Natural killer cell treated with Interleukin-12 subunit alpha and Interleukin-12 subunit beta and Interleukin-15 and Interleukin-18, amount 100 ng/mL, for 72 hours (primary cell): ENCODE results near the gene TMED6. TPM values are rescaled to one million over a fixed set of nuclear protein-coding genes. Genes with fewer than 3 reads are reported as not detected.

Experiments
- ATAC-seq, 2 donors: fragments of 150-1000 bp; cut with Tn5 transposase in 1 of 2; sonication (Bioruptor Pico), chemical (Tn5 transposase) in 1 of 2; 2 replicates each; pipeline ENCODE4 v1.10.0; 2021
- DNase-seq: peaks from one replicate; pipeline ENCODE4 v3.0.0; 2022; ENCODE audit warnings: low spot score
- H3K27ac Mint-ChIP-seq, 2 donors: 1 replicate in 1 of 2; 2 replicates in 1 of 2; pipeline ENCODE4 v1.8.0; 2022; ENCODE audit warnings: mixed read lengths in 2 of 2, mild to moderate bottlenecking in 1 of 2, moderate library complexity in 1 of 2
- H3K27me3 Mint-ChIP-seq, 2 donors: 1 replicate in 1 of 2; 2 replicates in 1 of 2; pipeline ENCODE4 v1.8.0; 2022; ENCODE audit warnings: mixed read lengths in 2 of 2
- H3K36me3 Mint-ChIP-seq: one replicate; pipeline ENCODE4 v1.8.0; 2022; ENCODE audit warnings: mixed read lengths
- H3K4me1 Mint-ChIP-seq, 2 donors: 1 replicate in 1 of 2; 2 replicates in 1 of 2; pipeline ENCODE4 v1.8.0; 2022; ENCODE audit warnings: low read depth in 2 of 2, mixed read lengths in 2 of 2, mild to moderate bottlenecking in 1 of 2
- H3K4me3 Mint-ChIP-seq: one replicate; pipeline ENCODE4 v1.8.0; 2022; ENCODE audit warnings: mixed read lengths
- H3K9me3 Mint-ChIP-seq: 2 replicates; pipeline ENCODE4 v1.8.0; 2022; ENCODE audit warnings: mixed read lengths
- total RNA-seq, 2 donors: library from RNA; stranded (reverse); gene quantifications; one replicate each; pipeline ENCODE4 v1.2.3, GENCODE V29; 2022

Gene TMED6
- total RNA-seq: 1 to 10 TPM; 1.5 to 5.0 TPM

DNA sequence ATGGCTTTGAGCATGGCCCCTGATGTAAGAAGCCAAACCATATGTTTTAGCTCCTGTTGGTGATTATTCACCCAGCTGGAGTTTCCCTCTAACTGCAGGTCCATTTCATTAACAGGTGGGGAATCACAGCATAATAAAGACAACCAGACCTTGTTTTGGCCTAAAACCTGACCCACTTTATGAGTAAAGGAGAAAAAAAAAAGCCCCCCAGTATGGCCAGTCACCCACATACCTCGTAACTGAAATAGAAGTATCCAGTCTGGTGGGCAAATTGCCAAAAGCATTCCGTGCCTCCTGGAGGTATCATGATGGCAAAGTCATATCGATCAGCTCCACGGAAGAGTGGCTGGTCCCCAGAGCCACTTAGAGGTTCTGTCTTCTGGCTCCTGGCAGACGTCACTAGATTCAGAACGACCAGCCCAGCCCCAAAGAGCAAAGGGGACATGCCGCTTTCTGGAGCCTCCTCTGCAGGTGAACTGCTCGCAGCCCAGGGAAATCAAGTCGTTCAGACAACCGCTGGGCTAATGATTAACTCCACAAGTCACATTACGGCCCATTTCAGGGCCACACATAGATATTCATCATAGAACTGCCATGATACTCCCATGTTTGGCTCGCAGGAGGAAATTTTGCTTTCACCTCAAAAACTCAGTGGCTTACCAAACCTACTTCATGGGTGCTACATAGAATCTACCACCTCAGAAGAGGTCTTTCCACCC lies at the start of gene TMED6:
TMED6 (minus strand) TSS at position 478 of the 719 bp plus-strand sequence; CDS start at position 445, 33 bp downstream.
- H3K4me3 Mint-ChIP-seq: no peak within 1 kb of the TSS
- peaks cover 6% of the 10 kb centered on the region for H3K36me3 Mint-ChIP-seq
- H3K4me1 Mint-ChIP-seq: peaks cover 4 to 6% of the 10 kb centered on the region in 2 donors
- DNase-seq (no peak), ATAC-seq (no peak)
- H3K27me3 Mint-ChIP-seq: no peaks in the 10 kb centered on the region
- H3K27ac Mint-ChIP-seq: peak within 1 kb of the TSS in 1 of 2 donors; percentile 33
- H3K9me3 Mint-ChIP-seq: no peaks in the 10 kb centered on the region

DNA sequence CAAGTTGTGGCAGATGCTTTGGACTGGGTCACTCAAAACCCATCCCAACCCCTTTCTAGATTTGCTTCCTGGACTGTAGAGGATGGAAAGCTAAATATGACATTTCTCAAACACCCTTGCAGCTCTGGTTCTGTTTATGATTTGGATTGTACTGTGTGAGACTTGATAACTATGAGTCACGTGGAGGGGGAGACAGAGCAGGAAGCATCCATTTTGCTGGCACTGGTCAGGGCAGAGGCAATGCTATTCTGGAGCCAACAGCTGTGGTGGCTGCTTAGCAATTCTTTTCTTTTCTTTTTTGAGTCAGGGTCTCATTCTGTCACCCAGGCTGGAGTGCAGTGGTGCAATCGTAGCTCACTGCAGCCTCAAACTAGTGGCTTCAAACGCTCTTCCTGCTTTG lies 47.8 kb upstream of the TMED6 start:
- no peak for DNase-seq
- Mint-ChIP-seq H3K36me3 (no peaks in the 10 kb centered on the region), H3K4me1 (peaks cover 17 to 26% of the 10 kb centered on the region in 2 donors), H3K9me3 (no peaks in the 10 kb centered on the region), H3K27ac (peak overlapping the region in 1 of 2 donors; percentile 82), H3K27me3 (no peaks in the 10 kb centered on the region), H3K4me3 (peak overlapping the region; percentile 34)
- peak; percentile 70 to 80 for ATAC-seq

DNA sequence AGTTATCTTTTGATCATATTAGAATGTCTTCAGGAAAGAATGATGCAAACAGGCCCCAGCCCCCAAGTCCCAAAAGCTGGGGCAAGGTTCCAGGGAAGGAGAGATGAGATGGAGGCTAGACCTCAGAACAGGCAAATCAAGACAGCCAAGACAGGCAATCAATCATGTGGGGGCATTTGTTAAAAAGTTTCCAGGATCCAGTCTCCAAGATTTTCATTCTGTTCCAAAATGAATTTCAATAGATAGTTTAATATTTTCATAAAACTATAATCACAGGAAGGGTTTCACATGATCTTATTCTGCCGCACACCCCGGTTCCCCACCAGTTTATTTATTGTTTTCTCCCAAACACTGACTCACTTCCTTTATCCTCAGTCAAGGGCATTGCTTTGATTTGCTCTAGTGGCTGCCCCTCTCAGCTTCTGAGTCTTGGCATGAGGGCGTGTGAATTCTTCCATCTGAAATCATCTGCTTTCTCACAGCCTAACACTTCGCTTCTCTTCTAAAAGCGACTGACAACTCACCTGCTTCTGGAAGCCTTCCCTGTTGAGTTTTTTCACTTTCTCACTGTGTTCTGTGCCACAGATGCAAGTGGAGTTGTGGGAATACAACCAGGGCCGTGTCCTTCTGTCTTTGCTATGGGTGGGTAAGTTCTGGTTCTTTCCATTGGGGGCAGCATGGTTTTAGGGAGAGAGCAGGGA lies 46.4 kb upstream of the TMED6 start:
- Mint-ChIP-seq H3K9me3 (no peaks in the 10 kb centered on the region), H3K36me3 (no peaks in the 10 kb centered on the region), H3K27ac (peak overlapping the region in 1 of 2 donors; percentile 82), H3K4me1 (peaks cover 17 to 26% of the 10 kb centered on the region in 2 donors), H3K4me3 (no peak overlapping the region), H3K27me3 (no peaks in the 10 kb centered on the region)
- DNase-seq: no peak
- ATAC-seq: no peak

DNA sequence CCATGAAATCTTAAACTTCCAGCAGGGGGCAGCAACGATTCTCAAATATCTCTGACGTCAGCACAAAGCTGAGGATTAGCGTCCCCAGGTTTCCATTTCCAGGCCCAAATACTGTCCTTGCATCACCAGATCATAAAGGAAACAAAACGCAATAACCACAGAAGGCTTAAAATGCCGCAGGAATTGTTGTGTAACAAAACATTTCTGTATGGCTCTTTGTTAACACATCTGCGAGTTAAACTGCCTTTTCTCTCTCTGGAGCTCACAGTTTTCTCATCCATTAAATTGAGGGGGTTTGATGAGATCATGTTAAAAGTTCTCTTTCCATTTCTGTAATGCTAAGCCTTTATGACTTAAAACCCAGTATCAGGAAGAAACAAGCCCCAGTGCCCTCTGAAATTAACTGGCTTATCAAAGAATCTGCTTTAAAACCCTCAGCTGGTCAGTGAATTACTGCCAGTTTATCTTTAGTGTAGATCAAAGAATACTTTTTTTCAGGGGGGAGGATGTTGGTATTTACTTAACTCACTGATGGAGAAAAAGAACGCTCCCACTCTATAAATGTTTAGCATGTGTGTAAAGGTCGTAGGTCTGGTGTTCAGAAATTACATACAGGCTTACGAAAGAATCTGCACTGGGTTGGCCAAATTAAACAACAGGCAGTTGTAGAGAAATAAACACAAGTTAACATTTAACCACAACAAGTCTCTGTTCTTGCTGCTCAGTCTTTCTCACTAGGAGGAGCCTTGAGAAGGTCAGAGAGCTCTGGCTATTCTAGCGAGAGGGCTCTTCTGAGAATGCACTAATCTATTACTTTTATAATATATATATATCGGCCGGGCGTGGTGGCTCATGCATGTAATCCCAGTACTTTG lies 44.8 kb upstream of the TMED6 start:
- H3K36me3 Mint-ChIP-seq: no peaks in the 10 kb centered on the region
- ATAC-seq: peak; percentile 67 to 86
- H3K27ac Mint-ChIP-seq: peak overlapping the region; percentile 72 to 86
- peak overlapping the region; percentile 57 for H3K4me3 Mint-ChIP-seq
- H3K9me3 Mint-ChIP-seq: no peaks in the 10 kb centered on the region
- peak; percentile 77 for DNase-seq
- peaks cover 17 to 26% of the 10 kb centered on the region in 2 donors for H3K4me1 Mint-ChIP-seq
- H3K27me3 Mint-ChIP-seq: no peaks in the 10 kb centered on the region

DNA sequence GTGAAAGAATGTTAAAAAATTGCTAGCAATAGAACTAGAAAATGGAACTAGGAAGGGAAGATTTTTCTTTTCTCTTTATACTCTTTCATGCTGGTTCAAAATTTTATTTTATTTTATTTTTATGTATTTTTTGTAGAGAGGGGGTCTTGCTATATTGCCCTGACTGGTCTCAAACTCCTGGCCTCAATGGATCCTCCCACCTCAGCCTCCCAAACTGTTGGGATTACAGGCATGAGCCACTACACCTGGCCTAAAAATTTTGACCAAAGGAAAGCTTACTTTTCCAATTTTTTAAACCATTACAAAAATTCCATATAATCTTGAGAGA lies 44.2 kb upstream of the TMED6 start:
- no peaks in the 10 kb centered on the region for H3K36me3 Mint-ChIP-seq
- peak overlapping the region; percentile 57 for H3K4me3 Mint-ChIP-seq
- H3K9me3 Mint-ChIP-seq: no peaks in the 10 kb centered on the region
- DNase-seq (no peak), ATAC-seq (no peak)
- H3K27ac Mint-ChIP-seq: peak overlapping the region; percentile 72 to 86
- peaks cover 17 to 26% of the 10 kb centered on the region in 2 donors for H3K4me1 Mint-ChIP-seq
- no peaks in the 10 kb centered on the region for H3K27me3 Mint-ChIP-seq

DNA sequence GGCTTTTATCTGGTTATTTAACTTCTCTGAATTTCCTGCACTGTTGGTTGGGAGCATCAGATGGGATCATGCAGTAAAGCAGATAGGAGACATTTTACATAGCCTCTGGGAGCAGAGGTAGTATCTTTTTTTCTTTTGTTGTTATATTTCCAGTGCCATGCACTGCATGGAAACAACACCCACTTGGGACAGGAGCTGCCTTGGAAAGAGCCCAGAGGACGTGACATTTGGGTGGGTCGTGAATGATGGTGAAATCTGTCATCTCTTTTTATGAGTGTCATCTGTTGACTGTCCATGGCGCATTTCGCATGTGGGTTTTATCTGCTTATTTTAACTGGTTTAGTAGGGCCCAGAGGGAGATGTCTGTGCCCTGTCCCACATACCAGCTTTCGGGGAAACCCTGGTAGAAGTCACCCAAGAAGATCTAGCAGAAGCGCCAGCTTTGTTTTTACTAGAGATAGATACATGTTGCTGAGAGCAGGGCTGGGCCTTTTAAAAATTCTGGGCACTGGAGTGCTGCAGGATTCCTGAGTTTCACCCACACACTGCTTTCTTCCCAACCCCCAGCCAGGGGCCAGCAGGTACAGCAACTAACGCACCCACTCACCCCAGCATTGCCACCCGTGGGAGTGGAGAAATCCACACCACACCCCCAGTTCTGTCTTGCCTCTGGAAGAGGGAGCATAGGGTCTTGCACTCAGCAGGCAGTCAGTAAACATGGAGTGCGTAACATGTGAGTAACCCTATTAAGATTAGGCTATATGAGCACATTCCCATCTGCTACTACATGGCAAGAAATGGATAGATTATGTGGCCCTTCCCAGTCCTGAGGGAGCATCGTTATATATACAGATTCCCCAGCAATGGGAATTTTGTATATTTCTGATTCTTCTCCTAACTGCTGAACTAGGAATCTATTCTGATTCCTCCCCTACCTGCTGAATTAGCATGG lies 42.6 kb upstream of the TMED6 start:
- Mint-ChIP-seq H3K27ac (no peak overlapping the region), H3K36me3 (no peaks in the 10 kb centered on the region), H3K9me3 (no peaks in the 10 kb centered on the region), H3K4me3 (no peak overlapping the region), H3K27me3 (no peaks in the 10 kb centered on the region), H3K4me1 (peaks cover 11 to 18% of the 10 kb centered on the region in 2 donors)
- DNase-seq (no peak), ATAC-seq (no peak)

DNA sequence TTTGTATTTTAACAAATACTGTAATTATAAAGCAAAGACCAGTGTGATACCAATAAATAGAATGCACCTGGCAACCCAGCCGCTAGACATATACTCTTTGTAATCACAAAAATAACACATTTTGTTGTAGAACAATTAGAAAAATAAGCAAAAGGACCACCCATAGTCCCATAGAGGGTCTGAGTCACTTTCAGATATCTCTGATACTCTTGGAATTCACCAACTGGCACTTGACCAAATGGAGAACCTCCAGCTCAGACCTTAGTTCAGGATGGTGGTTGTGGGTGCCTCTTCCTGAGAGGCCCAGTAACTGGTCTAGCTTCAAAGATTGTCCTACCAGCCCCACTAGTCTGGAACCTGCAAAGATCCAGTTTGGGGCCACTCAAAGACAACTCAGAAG lies 35.0 kb upstream of the TMED6 start:
- Mint-ChIP-seq H3K4me3 (no peak overlapping the region), H3K27me3 (no peaks in the 10 kb centered on the region), H3K9me3 (no peaks in the 10 kb centered on the region), H3K27ac (peak overlapping the region in 1 of 2 donors; percentile 92), H3K4me1 (peaks cover 22 to 37% of the 10 kb centered on the region in 2 donors), H3K36me3 (peaks cover 22% of the 10 kb centered on the region)
- ATAC-seq: no peak
- DNase-seq: no peak

DNA sequence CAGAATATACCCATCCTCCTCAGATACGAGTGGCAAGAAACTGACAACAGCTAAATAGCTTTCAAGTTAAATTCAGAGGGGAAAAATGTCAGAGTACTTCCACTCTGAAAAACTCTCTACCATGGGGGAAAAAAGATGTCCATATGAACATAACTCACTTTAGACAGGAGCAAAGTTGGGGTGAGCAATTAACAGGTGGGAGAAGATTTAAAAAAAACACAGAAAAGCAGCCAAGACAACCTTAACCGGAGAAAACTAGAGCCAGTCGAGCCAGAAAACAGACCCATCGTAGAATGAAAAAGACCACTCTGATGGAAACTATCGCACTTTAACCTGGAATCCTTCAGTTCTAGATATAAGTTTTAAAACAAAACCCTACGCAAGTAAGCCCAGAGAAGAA lies 33.4 kb upstream of the TMED6 start:
- peak overlapping the region; percentile 95 for H3K4me3 Mint-ChIP-seq
- H3K36me3 Mint-ChIP-seq: peaks cover 22% of the 10 kb centered on the region
- peaks cover 22 to 37% of the 10 kb centered on the region in 2 donors for H3K4me1 Mint-ChIP-seq
- peak overlapping the region; percentile 92 to 95 for H3K27ac Mint-ChIP-seq
- ATAC-seq (no peak), DNase-seq (no peak)
- H3K27me3 Mint-ChIP-seq: no peaks in the 10 kb centered on the region
- no peaks in the 10 kb centered on the region for H3K9me3 Mint-ChIP-seq

DNA sequence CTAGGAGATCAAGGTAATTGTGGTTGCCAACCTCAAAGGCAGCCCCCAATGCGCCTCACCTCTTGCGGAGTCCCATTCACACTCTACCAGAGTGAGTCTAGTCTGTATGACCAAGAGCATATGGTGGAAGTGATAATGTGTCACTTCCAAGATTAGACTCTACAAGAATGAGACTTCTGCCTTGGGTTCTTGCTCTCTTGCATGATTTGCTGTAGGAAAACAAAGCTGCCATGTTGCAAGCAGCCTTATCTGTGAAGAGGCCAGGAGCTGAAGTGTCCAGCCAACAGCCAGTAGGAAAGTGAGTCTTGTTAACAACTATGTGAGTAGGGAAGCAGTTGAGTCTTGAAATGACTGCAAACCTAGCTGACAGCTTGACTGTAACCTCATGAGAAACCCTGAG lies 30.8 kb upstream of the TMED6 start:
- Mint-ChIP-seq H3K27ac (peak overlapping the region; percentile 92 to 95), H3K4me3 (peak overlapping the region; percentile 21), H3K36me3 (peaks cover 36% of the 10 kb centered on the region), H3K4me1 (peaks cover 36 to 44% of the 10 kb centered on the region in 2 donors), H3K27me3 (no peaks in the 10 kb centered on the region), H3K9me3 (no peaks in the 10 kb centered on the region)
- ATAC-seq (no peak), DNase-seq (no peak)

DNA sequence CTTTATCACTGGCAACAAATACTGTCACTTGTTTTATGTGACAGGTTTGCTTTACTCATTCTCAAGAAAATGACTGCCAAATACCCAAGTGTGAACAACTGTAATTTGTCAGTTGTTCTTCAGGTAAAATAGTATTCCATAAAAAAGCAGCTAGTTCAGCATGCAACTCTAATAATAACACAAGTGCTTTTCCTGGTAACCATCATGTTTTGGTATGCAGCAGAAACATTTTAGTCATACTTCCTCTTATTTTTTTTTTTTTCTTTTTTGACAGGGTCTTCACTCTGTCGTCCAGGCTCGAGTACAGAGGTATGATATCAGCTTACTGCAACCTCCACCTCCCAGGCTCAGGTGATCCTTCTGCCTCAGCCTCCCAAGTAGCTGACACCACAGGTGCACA lies 29.6 kb upstream of the TMED6 start:
- no peaks in the 10 kb centered on the region for H3K27me3 Mint-ChIP-seq
- no peak for ATAC-seq
- no peaks in the 10 kb centered on the region for H3K9me3 Mint-ChIP-seq
- H3K36me3 Mint-ChIP-seq: peaks cover 36% of the 10 kb centered on the region
- H3K27ac Mint-ChIP-seq: no peak overlapping the region
- peaks cover 37 to 44% of the 10 kb centered on the region in 2 donors for H3K4me1 Mint-ChIP-seq
- DNase-seq: no peak
- H3K4me3 Mint-ChIP-seq: no peak overlapping the region

GRCh38 chr16:69378760-69379159 lies 27.2 kb upstream of the TMED6 start:
- Mint-ChIP-seq H3K27ac (peak overlapping the region in 1 of 2 donors; percentile 74), H3K4me1 (peaks cover 23 to 25% of the 10 kb centered on the region in 2 donors), H3K27me3 (no peaks in the 10 kb centered on the region), H3K9me3 (no peaks in the 10 kb centered on the region), H3K36me3 (peaks cover 21% of the 10 kb centered on the region), H3K4me3 (no peak overlapping the region)
- DNase-seq (no peak), ATAC-seq (no peak)

DNA sequence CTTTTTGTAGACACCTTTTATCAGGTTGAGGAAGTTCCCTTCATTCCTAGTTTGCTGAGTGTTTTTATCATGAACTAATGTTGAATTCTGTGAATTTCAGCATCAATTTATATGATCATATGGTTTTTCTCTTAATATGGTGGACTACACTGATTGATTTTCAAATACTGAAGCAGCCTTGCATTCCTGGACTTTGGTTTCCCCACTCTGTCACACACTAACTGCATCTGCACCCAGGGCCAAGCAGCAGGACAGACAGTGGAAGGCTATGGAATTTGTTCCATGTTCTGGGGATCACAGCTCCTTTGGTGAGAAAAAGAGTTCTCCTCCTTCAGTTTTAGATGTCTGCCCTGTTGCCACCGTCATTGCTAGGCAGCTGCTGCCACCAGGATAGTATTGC lies 26.4 kb upstream of the TMED6 start:
- DNase-seq (no peak), ATAC-seq (no peak)
- H3K36me3 Mint-ChIP-seq: peaks cover 20% of the 10 kb centered on the region
- H3K9me3 Mint-ChIP-seq: no peaks in the 10 kb centered on the region
- no peak overlapping the region for H3K4me3 Mint-ChIP-seq
- H3K27me3 Mint-ChIP-seq: no peaks in the 10 kb centered on the region
- peaks cover 19 to 24% of the 10 kb centered on the region in 2 donors for H3K4me1 Mint-ChIP-seq
- peak overlapping the region in 1 of 2 donors; percentile 74 for H3K27ac Mint-ChIP-seq
